ENCODE data around the gene NTMT2.

- TF ChIP-seq POLR2A (IDR thresholded peaks at IDR 0.05; ENCODE audit: extremely low read depth, insufficient read length), result no peak
- no peak for TF ChIP-seq CTCF (IDR thresholded peaks at IDR 0.05; ENCODE audit: low read depth, low read length)
Observed at GRCh38 chr1:170125269-170125668, 20.5 kb upstream of the NTMT2 start.

Data from NB4 (cell line).